Measurements from ENCODE around the gene DNAH2.

The DNAH2 gene

GRCh38 chr17:7833011-7833794 lies 115.7 kb downstream of the DNAH2 start:
- no peaks in the 10 kb centered on the region for H4K20me1 ChIP-seq (ENCODE audit: insufficient read depth, low read length, poor library complexity, severe bottlenecking)
- TF ChIP-seq EZH2phosphoT487 (IDR thresholded peaks at IDR 0.05; ENCODE audit: borderline replicate concordance) = no peak
- TF ChIP-seq, protein P1, sequence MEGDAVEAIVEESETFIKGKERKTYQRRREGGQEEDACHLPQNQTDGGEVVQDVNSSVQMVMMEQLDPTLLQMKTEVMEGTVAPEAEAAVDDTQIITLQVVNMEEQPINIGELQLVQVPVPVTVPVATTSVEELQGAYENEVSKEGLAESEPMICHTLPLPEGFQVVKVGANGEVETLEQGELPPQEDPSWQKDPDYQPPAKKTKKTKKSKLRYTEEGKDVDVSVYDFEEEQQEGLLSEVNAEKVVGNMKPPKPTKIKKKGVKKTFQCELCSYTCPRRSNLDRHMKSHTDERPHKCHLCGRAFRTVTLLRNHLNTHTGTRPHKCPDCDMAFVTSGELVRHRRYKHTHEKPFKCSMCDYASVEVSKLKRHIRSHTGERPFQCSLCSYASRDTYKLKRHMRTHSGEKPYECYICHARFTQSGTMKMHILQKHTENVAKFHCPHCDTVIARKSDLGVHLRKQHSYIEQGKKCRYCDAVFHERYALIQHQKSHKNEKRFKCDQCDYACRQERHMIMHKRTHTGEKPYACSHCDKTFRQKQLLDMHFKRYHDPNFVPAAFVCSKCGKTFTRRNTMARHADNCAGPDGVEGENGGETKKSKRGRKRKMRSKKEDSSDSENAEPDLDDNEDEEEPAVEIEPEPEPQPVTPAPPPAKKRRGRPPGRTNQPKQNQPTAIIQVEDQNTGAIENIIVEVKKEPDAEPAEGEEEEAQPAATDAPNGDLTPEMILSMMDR (conservative IDR thresholded peaks at IDR 0.05; ENCODE audit: low read length) = no peak
- H3K36me3 ChIP-seq (ENCODE audit: insufficient read depth, low read length) = no peaks in the 10 kb centered on the region
- peak overlapping the region; percentile 50; the same call in 1 of the 2 replicates for H2AFZ ChIP-seq (ENCODE audit: low read length)
- H3K9me2 ChIP-seq (replicated peaks; ENCODE audit: low read depth, low read length) = no peaks in the 10 kb centered on the region
- peaks cover 15% of the 10 kb centered on the region; the same call in 1 of the 2 replicates for H3F3A ChIP-seq (ENCODE audit: low read depth)
- H3K4me2 ChIP-seq (ENCODE audit: low read depth, low read length, poor library complexity, severe bottlenecking) = peak overlapping the region; percentile 94
- peak overlapping the region; percentile 23 for H3K9ac ChIP-seq (ENCODE audit: low read depth, low read length, poor library complexity, severe bottlenecking)
- H3K9me3 ChIP-seq (ENCODE audit: insufficient read depth, low read depth, low read length) = no peaks in the 10 kb centered on the region
- H3K27me3 ChIP-seq (ENCODE audit: insufficient read depth, low read length, poor library complexity, severe bottlenecking) = no peaks in the 10 kb centered on the region
- peaks cover 16% of the 10 kb centered on the region; the same call in 1 of the 2 replicates for H3K79me2 ChIP-seq (ENCODE audit: insufficient read depth, low read length)
- H3K4me1 ChIP-seq (ENCODE audit: insufficient read depth, low read length, poor library complexity, severe bottlenecking) = peaks cover 26% of the 10 kb centered on the region
- H3K4me3 ChIP-seq (ENCODE audit: low read length, poor library complexity, severe bottlenecking) = peak overlapping the region; percentile 98

- peaks cover 31% of the 10 kb centered on the region for H3K4me1 ChIP-seq (ENCODE audit: insufficient read depth, low read length, poor library complexity, severe bottlenecking)
- no peaks in the 10 kb centered on the region for H3K36me3 ChIP-seq (ENCODE audit: insufficient read depth, low read length)
- H3K9me2 ChIP-seq (replicated peaks; ENCODE audit: low read depth, low read length) = no peaks in the 10 kb centered on the region
- peak within 1 kb of the TSS; percentile 93 for H2AFZ ChIP-seq (ENCODE audit: low read length)
- H3K4me2 ChIP-seq (ENCODE audit: low read depth, low read length, poor library complexity, severe bottlenecking) = peak within 1 kb of the TSS; percentile 94
- H3K9ac ChIP-seq (ENCODE audit: low read depth, low read length, poor library complexity, severe bottlenecking) = peak within 1 kb of the TSS; percentile 61
- no peaks in the 10 kb centered on the region for H3K27me3 ChIP-seq (ENCODE audit: insufficient read depth, low read length, poor library complexity, severe bottlenecking)
- H3K79me2 ChIP-seq (ENCODE audit: insufficient read depth, low read length) = peaks cover 23% of the 10 kb centered on the region; the same call in 1 of the 2 replicates
- H3F3A ChIP-seq (ENCODE audit: low read depth) = peaks cover 15% of the 10 kb centered on the region; the same call in 1 of the 2 replicates
- H3K9me3 ChIP-seq (ENCODE audit: insufficient read depth, low read depth, low read length) = no peaks in the 10 kb centered on the region
- peaks cover 6% of the 10 kb centered on the region for H4K20me1 ChIP-seq (ENCODE audit: insufficient read depth, low read length, poor library complexity, severe bottlenecking)
- peak within 1 kb of the TSS; percentile 98 for H3K4me3 ChIP-seq (ENCODE audit: low read length, poor library complexity, severe bottlenecking)
- TF ChIP-seq, protein P1 (conservative IDR thresholded peaks at IDR 0.05; ENCODE audit: low read length) = no peak
- TF ChIP-seq EZH2phosphoT487 (IDR thresholded peaks at IDR 0.05; ENCODE audit: borderline replicate concordance) = no peak
These were observed 116.4 kb downstream of the DNAH2 start, which contains the start of gene KDM6B for GRCh38 chr17:7833795-7834541. KDM6B (plus strand) TSS chr17:7834217; CDS start chr17:7845555, 11,338 bp downstream.

DNA sequence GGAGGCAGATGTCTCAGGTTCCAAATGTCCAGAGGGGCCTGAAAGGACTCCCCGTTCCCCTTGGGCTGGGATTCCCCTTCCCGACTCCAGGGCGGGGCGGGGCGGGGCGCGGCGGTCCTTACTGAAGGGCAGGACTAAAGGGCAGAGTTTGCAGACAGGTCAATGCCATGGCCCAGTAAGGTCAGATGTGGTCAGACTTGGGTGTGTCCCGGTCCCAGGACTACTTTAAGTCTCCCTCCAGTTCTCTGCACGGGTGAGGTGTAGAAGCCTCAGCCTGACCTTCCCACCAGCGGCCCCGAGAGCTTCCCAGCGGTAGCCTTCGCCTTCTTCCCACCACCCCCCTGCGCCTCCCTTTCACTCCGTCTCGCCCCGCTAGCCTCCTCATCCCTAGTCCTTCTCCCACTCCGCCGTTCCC lies 117.0 kb downstream of the DNAH2 start:
- H3F3A ChIP-seq (ENCODE audit: low read depth) = peaks cover 15% of the 10 kb centered on the region; the same call in 1 of the 2 replicates
- H2AFZ ChIP-seq (ENCODE audit: low read length) = peak overlapping the region; percentile 93
- no peaks in the 10 kb centered on the region for H3K9me3 ChIP-seq (ENCODE audit: insufficient read depth, low read depth, low read length)
- TF ChIP-seq, protein P1 (conservative IDR thresholded peaks at IDR 0.05; ENCODE audit: low read length) = no peak
- TF ChIP-seq EZH2phosphoT487 (IDR thresholded peaks at IDR 0.05; ENCODE audit: borderline replicate concordance) = no peak
- peak overlapping the region; percentile 94 for H3K4me2 ChIP-seq (ENCODE audit: low read depth, low read length, poor library complexity, severe bottlenecking)
- H3K4me3 ChIP-seq (ENCODE audit: low read length, poor library complexity, severe bottlenecking) = peak overlapping the region; percentile 98
- no peaks in the 10 kb centered on the region for H3K27me3 ChIP-seq (ENCODE audit: insufficient read depth, low read length, poor library complexity, severe bottlenecking)
- H3K36me3 ChIP-seq (ENCODE audit: insufficient read depth, low read length) = no peaks in the 10 kb centered on the region
- no peaks in the 10 kb centered on the region for H3K9me2 ChIP-seq (replicated peaks; ENCODE audit: low read depth, low read length)
- H4K20me1 ChIP-seq (ENCODE audit: insufficient read depth, low read length, poor library complexity, severe bottlenecking) = peaks cover 11% of the 10 kb centered on the region
- peaks cover 28% of the 10 kb centered on the region; the same call in 1 of the 2 replicates for H3K79me2 ChIP-seq (ENCODE audit: insufficient read depth, low read length)
- H3K9ac ChIP-seq (ENCODE audit: low read depth, low read length, poor library complexity, severe bottlenecking) = peak overlapping the region; percentile 61
- peaks cover 37% of the 10 kb centered on the region for H3K4me1 ChIP-seq (ENCODE audit: insufficient read depth, low read length, poor library complexity, severe bottlenecking)
